ENCODE measurements around the gene CFAP97D2. TPM values are rescaled to one million over a fixed set of nuclear protein-coding genes. Genes with fewer than 3 reads are reported as not detected.
"Not testable (repeated sequence)": the region's sequence is repeated elsewhere in the genome, so short reads cannot be mapped to it uniquely, and the experiment has no call there.

CFAP97D2 gene
- total RNA-seq, 1 donor from 2014 or later = not detected

DNA sequence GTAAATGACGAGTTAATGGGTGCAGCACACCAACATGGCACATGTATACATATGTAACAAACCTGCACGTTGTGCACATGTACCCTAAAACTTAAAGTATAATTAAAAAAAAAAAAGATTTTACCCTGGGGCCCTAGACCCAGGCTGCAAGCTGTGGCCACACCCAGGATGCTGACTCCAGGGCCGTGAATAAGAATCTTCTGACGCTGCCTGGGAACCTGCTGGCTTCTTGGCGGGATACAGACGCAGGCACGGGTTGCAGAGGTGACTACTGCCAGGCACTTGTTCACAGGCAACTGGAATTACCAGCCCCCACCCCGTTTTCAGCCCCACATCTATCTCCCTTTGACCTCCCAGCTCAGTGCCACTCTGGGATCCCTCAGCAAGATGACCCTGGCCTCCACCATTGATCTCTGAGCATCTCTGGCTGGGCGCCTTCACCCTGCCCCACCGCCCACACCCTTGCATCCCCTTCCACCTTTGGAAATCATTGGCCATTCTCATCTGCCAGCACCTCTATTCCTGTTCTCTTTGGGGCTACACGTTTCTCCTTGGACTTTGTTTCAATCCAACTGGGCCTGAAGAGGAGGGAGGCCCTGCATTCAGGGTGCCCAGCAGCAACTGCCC is 21.1 kb upstream of the CFAP97D2 start:
- DNase-seq (ENCODE audit: low read depth in 2 of 2) = no peak

DNA sequence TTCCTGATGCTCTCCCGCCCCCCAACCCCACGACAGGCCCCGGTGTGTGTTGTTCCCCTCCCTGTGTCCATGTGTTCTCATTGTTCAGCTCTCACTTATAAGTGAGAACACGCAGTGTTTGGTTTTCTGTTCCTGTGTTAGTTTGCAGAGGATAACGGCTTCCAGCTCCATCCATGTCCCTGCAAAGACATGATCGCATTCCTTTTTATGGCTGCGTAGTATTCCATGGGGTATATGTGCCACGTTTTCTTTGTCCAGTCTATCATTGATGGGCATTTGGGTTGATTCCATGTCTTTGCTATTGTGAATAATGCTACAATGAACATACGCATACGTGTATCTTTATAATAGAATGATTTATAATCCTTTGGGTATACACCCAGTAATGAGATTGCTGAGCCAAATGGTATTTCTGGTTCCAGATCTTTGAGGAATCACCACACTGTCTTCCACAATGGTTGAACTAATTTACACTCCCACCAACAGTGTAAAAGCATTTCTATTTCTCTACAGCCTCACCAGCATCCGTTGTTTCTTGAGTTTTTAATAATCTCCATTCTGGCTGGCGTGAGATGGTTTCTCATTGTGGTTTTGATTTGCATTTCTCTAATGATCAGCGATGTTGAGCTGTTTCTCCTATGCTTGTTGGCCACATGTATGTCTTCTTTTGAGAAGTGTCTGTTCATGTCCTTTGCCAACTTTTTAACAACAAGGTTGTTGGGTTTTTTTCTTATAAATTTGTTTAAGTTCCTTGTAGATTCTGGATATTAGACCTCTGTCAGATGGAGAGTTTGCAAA is 20.0 kb upstream of the CFAP97D2 start:
- DNase-seq (ENCODE audit: low read depth in 2 of 2) = not testable (repeated sequence)

- peak; percentile 84 to 96 for DNase-seq (ENCODE audit: low read depth in 2 of 2)
These were observed 18.0 kb upstream of the CFAP97D2 start for GRCh38 chr13:114161028-114161556.

DNA sequence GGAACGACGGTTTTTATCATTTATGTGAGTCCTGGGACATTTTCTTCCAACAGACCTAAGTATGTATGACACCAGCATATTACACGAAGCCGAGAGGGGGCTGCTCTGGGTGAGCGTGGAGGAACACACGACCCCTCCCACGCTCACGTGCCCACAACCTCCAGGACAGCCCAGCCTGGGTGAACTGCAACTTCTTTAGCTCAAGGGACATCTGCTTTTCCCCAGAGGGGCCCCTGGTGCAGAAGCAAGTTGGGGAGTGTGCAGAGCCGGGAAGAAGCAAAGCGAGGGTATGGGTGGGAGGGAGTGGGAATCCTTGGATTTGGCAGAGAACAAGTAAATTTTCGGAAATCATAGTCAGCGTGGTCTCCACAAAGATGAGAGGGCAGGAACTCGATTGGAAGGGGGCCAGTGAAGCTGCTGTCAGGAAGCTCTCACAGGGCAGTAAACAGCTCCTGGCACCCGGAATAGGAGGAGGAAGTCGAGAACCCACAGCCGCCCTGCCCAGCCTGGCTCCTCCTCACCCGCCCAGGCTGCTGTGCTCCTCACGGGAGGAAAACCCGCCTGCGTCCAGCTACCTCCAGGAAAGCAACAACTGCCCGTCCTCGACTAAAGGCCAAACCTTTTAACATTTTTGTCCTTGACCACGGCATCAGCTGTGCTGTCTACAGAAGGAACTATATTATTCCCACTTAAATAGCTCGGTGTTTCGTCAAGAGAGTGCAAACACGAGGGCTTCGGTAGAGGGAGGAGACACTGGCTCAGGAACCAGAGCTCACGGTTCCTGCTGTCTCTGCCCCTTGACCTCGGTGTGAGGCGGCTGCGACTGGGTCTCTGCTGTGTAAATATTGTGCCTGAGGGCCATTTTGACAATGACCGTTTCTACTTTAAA is 17.2 kb upstream of the CFAP97D2 start:
- DNase-seq (ENCODE audit: low read depth in 2 of 2) = peak; percentile 29 to 86

GRCh38 chr13:114162533-114162922 is 16.5 kb upstream of the CFAP97D2 start:
- DNase-seq (ENCODE audit: low read depth in 2 of 2) = no peak

- DNase-seq (ENCODE audit: low read depth in 2 of 2) = no peak
These were observed 15.0 kb upstream of the CFAP97D2 start for GRCh38 chr13:114164053-114164452.

GRCh38 chr13:114164681-114165429 is 14.2 kb upstream of the CFAP97D2 start:
- DNase-seq (ENCODE audit: low read depth in 2 of 2) = no peak

GRCh38 chr13:114166381-114167131 is 12.5 kb upstream of the CFAP97D2 start:
- no peak for DNase-seq (ENCODE audit: low read depth in 2 of 2)

GRCh38 chr13:114167426-114167825 is 11.6 kb upstream of the CFAP97D2 start:
- DNase-seq (ENCODE audit: low read depth in 2 of 2) = no peak

DNA sequence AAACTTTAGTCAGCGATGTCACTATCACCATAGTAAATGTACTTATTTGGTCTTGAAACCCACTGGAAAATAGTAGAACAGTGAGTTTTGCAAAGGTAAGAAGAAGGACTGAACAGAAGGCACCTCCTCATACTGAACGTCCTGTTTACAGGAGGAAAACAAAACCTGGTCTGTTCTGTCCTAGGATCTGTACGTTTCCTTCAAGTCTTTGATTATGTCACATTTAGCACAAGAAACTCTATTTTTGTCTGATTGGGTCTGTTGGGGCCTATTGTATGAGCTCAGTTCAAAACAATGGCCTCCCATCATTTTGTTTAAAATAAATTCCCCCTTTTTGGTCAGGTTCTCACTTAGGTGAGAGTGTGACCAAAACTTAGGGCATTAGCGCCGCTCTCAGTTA is 11.2 kb upstream of the CFAP97D2 start:
- no peak for DNase-seq (ENCODE audit: low read depth in 2 of 2)

DNA sequence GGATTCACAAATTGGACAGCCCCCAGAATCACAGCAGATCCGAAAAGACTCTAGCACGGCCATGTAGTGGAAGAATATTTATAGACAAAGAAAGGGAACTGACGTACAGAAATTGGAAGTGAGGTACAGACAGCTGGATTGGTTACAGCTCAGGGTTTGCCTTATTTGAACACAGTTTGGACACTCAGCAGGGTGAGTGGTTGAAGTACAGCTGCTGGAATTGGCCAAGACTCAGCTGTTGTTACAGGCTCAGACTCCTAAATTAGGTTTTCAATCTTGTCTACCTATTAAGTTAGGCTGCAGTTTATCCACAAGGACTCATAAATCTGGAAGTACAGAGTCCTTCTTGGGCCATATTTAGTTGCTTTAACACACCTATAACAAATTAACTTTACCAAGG is 5.8 kb upstream of the CFAP97D2 start:
- no peak for DNase-seq (ENCODE audit: low read depth in 2 of 2)

DNA sequence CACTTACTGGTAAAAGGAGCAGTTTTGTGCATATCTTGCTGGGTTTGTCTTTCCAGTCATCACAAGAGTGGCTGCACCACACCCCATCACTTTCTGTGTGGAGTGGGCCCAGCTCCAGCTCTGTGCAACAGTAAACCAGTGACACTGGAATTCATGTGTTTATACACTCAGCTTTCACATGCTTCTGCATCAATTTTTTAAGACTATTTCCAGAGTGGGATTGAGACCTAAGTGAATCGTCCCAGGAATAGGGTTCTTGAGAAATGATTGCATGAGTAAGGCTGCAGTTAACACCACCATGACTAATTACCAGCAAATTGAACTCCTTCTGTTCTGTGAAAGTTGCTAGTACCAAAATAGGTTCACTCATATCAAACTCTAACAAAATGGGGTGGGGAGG is 5.3 kb upstream of the CFAP97D2 start:
- DNase-seq (ENCODE audit: low read depth in 2 of 2) = no peak

GRCh38 chr13:114174529-114174961 is 4.5 kb upstream of the CFAP97D2 start:
- peak; percentile 94 to 95 for DNase-seq (ENCODE audit: low read depth in 2 of 2)

DNA sequence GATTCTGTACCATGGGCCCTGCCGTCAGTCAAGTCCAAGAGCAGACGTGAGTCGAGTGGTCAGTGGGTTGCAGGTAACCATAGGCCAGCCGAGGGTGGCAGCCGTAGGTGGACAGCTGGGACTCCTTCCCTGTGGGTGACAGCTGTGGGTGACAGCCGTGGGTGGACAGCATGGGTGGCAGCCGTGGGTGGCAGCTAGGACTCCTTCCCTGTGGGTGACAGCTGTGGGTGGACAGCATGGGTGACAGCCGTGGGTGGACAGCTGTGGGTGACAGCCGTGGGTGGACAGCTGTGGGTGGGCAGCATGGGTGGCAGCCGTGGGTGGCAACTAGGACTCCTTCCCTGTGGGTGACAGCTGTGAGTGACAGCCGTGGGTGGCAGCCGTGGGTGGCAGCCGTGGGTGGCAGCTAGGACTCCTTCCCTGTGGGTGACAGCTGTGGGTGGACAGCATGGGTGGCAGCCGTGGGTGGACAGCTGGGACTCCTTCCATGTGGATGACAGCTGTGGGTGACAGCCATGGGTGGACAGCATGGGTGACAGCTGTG is 2.6 kb upstream of the CFAP97D2 start:
- DNase-seq (ENCODE audit: low read depth in 2 of 2) = not testable (repeated sequence)

- no peak for DNase-seq (ENCODE audit: low read depth in 2 of 2)
These were observed 1.6 kb upstream of the CFAP97D2 start for GRCh38 chr13:114177245-114178010.

GRCh38 chr13:114185182-114185971 is 6.3 kb downstream of the CFAP97D2 start:
- no peak for DNase-seq (ENCODE audit: low read depth in 2 of 2)

DNA sequence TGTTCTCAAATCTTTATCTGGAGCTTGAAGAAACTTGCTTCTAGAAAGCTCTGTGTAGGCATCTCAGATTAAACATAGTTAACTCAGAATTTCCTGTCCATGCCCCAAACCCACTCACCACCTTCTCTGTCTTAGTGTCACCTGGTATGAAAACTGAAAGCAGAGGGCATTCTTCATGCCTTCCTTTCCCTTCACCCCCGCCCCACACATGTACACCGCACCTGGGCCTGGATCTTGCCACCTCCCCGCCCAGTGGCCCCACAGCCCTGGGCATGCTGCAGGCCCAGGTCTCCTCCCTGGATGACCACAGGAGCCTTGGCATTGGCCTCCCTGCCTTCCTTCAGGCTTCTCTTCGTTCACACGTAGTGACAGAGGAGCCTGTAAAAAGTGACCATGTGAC is 15.8 kb downstream of the CFAP97D2 start:
- DNase-seq (ENCODE audit: low read depth in 2 of 2) = no peak

DNA sequence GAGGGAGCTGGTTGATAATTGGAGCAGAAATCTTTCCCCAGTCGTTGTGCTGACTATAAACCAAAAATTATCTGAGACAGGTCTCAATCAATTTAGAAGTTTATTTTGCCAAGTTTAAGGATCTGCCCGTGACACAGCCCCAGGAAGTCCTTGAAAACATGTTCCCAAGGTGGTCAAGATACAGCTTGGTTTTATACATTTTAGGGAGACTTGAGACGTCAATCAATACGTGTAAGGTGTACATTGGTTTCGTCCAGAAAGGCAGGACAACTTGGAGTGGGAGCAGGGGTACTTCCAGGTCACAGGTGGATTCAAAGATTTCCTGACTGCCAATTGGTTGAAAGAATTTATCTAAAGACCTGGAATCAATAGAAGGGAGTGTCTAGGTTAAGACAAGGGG is 17.6 kb downstream of the CFAP97D2 start:
- no peak for DNase-seq (ENCODE audit: low read depth in 2 of 2)
